IMR-90 (cell line): Measurements from ENCODE around the gene NDUFB5. TPM values are rescaled to one million over a fixed set of nuclear protein-coding genes. Genes with fewer than 3 reads are reported as not detected.

Experiments used
- ATAC-seq: fragments of 200-7000 bp; cut with Tn5 transposase; 2 replicates; pipeline ENCODE4 v1.9.1; 2020; ENCODE audit warnings: low read depth, mild to moderate bottlenecking, moderate library complexity
- BruUV-seq: library from RNA; stranded (reverse); fragments of 400-500 nt; replicated peaks from 2 replicates; lab custom pipeline; 2021; lab: Mats Ljungman, UMichigan
- CTCF ChIA-PET: fragments of 300-600 bp; formaldehyde crosslinking; extraction: SDS; loops from one replicate; lab custom pipeline; 2021; ENCODE audit warnings: antibody characterized with exemption; lab: Yijun Ruan, JAX
- POLR2A ChIA-PET: fragments of 300-600 bp; sonication (Branson Sonifier 250); formaldehyde crosslinking; loops from one replicate; lab custom pipeline; 2022; ENCODE audit warnings: antibody characterized with exemption; ENCODE audit not compliant: unreplicated experiment; lab: Charles Lee
- DNase-seq: peaks from one replicate; pipeline ENCODE4 v3.0.0; 2013
- H2AFZ ChIP-seq: replicated peaks from 2 replicates; pipeline ENCODE3; 2013; ENCODE audit warnings: low read length, mild to moderate bottlenecking; ENCODE audit not compliant: poor library complexity
- H2AK5ac ChIP-seq: 2 replicates; pipeline ENCODE4 v1.6.1; 2013; ENCODE audit warnings: low read depth, low read length, inconsistent platforms
- H2AK9ac ChIP-seq: replicated peaks from 2 replicates; pipeline ENCODE3; 2013; ENCODE audit warnings: mild to moderate bottlenecking, low read depth, low read length, moderate library complexity; ENCODE audit not compliant: poor library complexity
- H2BK120ac ChIP-seq: 2 replicates; pipeline ENCODE4 v1.6.1; 2013; ENCODE audit warnings: low read depth, low read length, inconsistent platforms
- H2BK15ac ChIP-seq: 3 replicates; pipeline ENCODE4 v1.6.1; 2013; ENCODE audit warnings: low read depth, low read length, inconsistent platforms
- H2BK20ac ChIP-seq: 2 replicates; pipeline ENCODE4 v1.6.1; 2013; ENCODE audit warnings: low read depth, mild to moderate bottlenecking, inconsistent platforms, low read length, moderate library complexity
- H2BK5ac ChIP-seq: 2 replicates; pipeline ENCODE4 v1.6.1; 2013; ENCODE audit warnings: mild to moderate bottlenecking, low read depth, low read length, inconsistent platforms; ENCODE audit not compliant: poor library complexity, severe bottlenecking
- H3K14ac ChIP-seq: replicated peaks from 2 replicates; pipeline ENCODE4 v1.6.1; 2013; ENCODE audit warnings: low read depth, low read length, inconsistent platforms
- H3K18ac ChIP-seq: 2 replicates; pipeline ENCODE4 v1.6.1; 2013; ENCODE audit warnings: low read depth, low read length, control low read depth
- H3K23ac ChIP-seq: 2 replicates; pipeline ENCODE4 v1.6.1; 2013; ENCODE audit warnings: low read depth, low read length, inconsistent platforms
- H3K27ac ChIP-seq: 2 replicates; pipeline ENCODE4 v1.5.1; 2013; ENCODE audit warnings: mild to moderate bottlenecking, control low read depth, low read length; ENCODE audit not compliant: insufficient read depth
- H3K27me3 ChIP-seq: 2 replicates; pipeline ENCODE4 v1.6.1; 2013; ENCODE audit warnings: low read length; ENCODE audit not compliant: control insufficient read depth, insufficient read depth
- H3K36me3 ChIP-seq: 2 replicates; pipeline ENCODE4 v1.6.1; 2013; ENCODE audit warnings: low read length, mixed read lengths; ENCODE audit not compliant: control insufficient read depth, insufficient read depth
- H3K4ac ChIP-seq: 2 replicates; pipeline ENCODE4 v1.6.1; 2013; ENCODE audit warnings: low read depth, low read length, inconsistent platforms
- H3K4me1 ChIP-seq: 2 replicates; pipeline ENCODE4 v1.6.1; 2013; ENCODE audit warnings: low read length, mixed read lengths; ENCODE audit not compliant: control insufficient read depth, insufficient read depth
- H3K4me2 ChIP-seq: 2 replicates; pipeline ENCODE4 v1.6.1; 2013; ENCODE audit warnings: low read depth, mild to moderate bottlenecking, control low read depth, low read length, moderate library complexity
- H3K4me3 ChIP-seq: 2 replicates; pipeline ENCODE4 v1.5.1; 2013; ENCODE audit warnings: low read depth, mild to moderate bottlenecking, control low read depth, low read length, moderate library complexity; ENCODE audit not compliant: insufficient read depth
- H3K56ac ChIP-seq: 2 replicates; pipeline ENCODE4 v1.6.1; 2013; ENCODE audit warnings: low read length, inconsistent platforms; ENCODE audit not compliant: insufficient read depth; ENCODE audit errors: extremely low read depth
- H3K79me1 ChIP-seq, 2 experiments: 2 replicates each; pipeline ENCODE4 v1.6.1; 2013; ENCODE audit warnings: low read length in 2 of 2, inconsistent platforms in 1 of 2, low read depth in 1 of 2
- H3K9ac ChIP-seq: 2 replicates; pipeline ENCODE4 v1.6.1; 2013; ENCODE audit warnings: low read depth, low read length, control low read depth
- H3K9me1 ChIP-seq: 2 replicates; pipeline ENCODE4 v1.6.1; 2013; ENCODE audit warnings: low read length, inconsistent platforms; ENCODE audit not compliant: insufficient read depth
- H3K9me3 ChIP-seq: 2 replicates; pipeline ENCODE4 v1.6.1; 2013; ENCODE audit warnings: low read length; ENCODE audit not compliant: control insufficient read depth, insufficient read depth
- H4K20me1 ChIP-seq: 2 replicates; pipeline ENCODE4 v1.6.1; 2013; ENCODE audit warnings: low read length, inconsistent platforms; ENCODE audit not compliant: insufficient read depth
- H4K5ac ChIP-seq: 2 replicates; pipeline ENCODE4 v1.6.1; 2013; ENCODE audit warnings: mild to moderate bottlenecking, low read depth, low read length, control low read depth
- H4K8ac ChIP-seq, 2 experiments: 2 replicates each; pipeline ENCODE4 v1.6.1; 2013; ENCODE audit warnings: low read depth in 2 of 2, low read length in 2 of 2, control low read depth in 1 of 2, inconsistent platforms in 1 of 2
- H4K91ac ChIP-seq: 2 replicates; pipeline ENCODE4 v1.6.1; 2013; ENCODE audit warnings: low read depth, low read length, inconsistent platforms; ENCODE audit not compliant: insufficient read depth
- MAZ ChIP-seq: IDR thresholded peaks from 2 replicates; pipeline ENCODE4 v1.6.1; 2012; ENCODE audit warnings: low read depth, mild to moderate bottlenecking, low read length, improper control_type of control experiment, moderate library complexity, borderline replicate concordance
- MXI1 ChIP-seq: IDR thresholded peaks from 2 replicates; pipeline ENCODE4 v1.6.1; 2012; ENCODE audit warnings: low read depth, mild to moderate bottlenecking, low read length, moderate library complexity, borderline replicate concordance
- NFE2L2 ChIP-seq: fragments of 150-350 bp; IDR thresholded peaks from 2 replicates; pipeline ENCODE4 v1.6.1; 2016; ENCODE audit warnings: low read depth, mild to moderate bottlenecking, low read length
- SMC3 ChIP-seq: fragments of 150-350 bp; IDR thresholded peaks from 2 replicates; pipeline ENCODE4 v1.6.1; 2016; ENCODE audit warnings: low read depth, mild to moderate bottlenecking, antibody characterized with exemption, low read length, moderate library complexity
- WGBS, 2 experiments: methylation state at CpG; one replicate each; pipeline versions ENCODE4 v1.1.5 to v1.1.7; 2013; ENCODE audit warnings: missing lambda C conversion rate in 2 of 2; ENCODE audit not compliant: insufficient read length in 1 of 2; ENCODE audit errors: extremely low coverage in 2 of 2; 5-methylcytosine and 5-hydroxymethylcytosine counted together
- dilution Hi-C: fragments of 300-500 bp; cut with HindIII; formaldehyde crosslinking; loops from one replicate; pipeline ENCODE4 v1.14.3; 2018; ENCODE audit warnings: low sequenced_read_pairs; ENCODE audit not compliant: unreplicated experiment
- in situ Hi-C: fragments of 300-500 bp; cut with MboI; formaldehyde crosslinking; loops from 3 replicates; pipeline ENCODE4 v1.14.3; 2019; ENCODE audit warnings: low sequenced_read_pairs, inconsistent platforms, mixed read lengths
- intact Hi-C: fragments of 100-400 bp; cut with micrococcal nuclease; formaldehyde crosslinking; loops from 2 replicates; pipeline ENCODE4 v1.10.0; 2022
- polyA plus RNA-seq, 3 experiments: library from polyadenylated mRNA; depleted of rRNA; stranded (reverse); fragments of >200 nt; gene quantifications; 2 replicates each; pipeline ENCODE4 v1.2.3, GENCODE V29; 2012; ENCODE audit warnings: low replicate concordance in 1 of 3
- total RNA-seq: library from RNA; depleted of rRNA; stranded (reverse); fragments of >200 nt; gene quantifications from 2 replicates; pipeline ENCODE4 v1.2.3, GENCODE V29; 2012

The NDUFB5 gene
- total and polyA plus RNA-seq, 2 of the 4 experiments (the other 2 are of a cell fraction), result 17.2 to 29.3 TPM

DNA sequence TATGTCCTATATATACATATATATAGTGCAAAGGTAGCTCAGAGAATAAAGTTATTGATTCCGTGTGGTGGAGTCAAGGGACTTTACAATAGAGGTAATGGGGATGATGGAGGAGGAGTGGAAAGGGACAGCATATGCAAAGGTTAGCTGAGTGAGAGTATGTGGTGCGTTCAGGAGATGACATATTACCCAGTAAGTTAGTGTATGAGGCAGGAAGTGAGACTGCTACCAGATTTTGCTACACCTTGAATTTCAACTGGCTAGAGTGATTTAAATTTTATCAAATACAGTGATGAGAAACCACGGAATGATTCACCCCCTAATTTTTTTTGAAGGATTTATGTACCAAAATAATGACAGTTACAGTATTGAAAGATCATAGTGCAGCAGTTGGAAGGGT is 39.1 kb upstream of the NDUFB5 start:
- BruUV-seq, result no TSS peak
- Histone ChIP-seq H3K9me1 (no peaks in the 10 kb centered on the region; the same call in 1 of the 2 replicates), H3K4me3 (no peak overlapping the region), H2BK20ac (no peak overlapping the region), H3K14ac (no peak overlapping the region), H3K27me3 (no peaks in the 10 kb centered on the region), H2AFZ (no peak overlapping the region), H4K91ac (no peak overlapping the region), H3K79me1 (peaks cover 4 to 37% of the 10 kb centered on the region in 2 experiments), H2BK15ac (no peak overlapping the region), H3K9me3 (no peaks in the 10 kb centered on the region), H3K9ac (no peak overlapping the region), H3K27ac (no peak overlapping the region), H3K4ac (no peak overlapping the region), H2BK5ac (no peak overlapping the region), H3K36me3 (no peaks in the 10 kb centered on the region; the same call in 1 of the 2 replicates), H3K4me1 (peaks cover 2% of the 10 kb centered on the region; the same call in 1 of the 2 replicates), H2AK9ac (no peak overlapping the region), H4K8ac (no peak overlapping the region), H3K23ac (peak overlapping the region; percentile 77; the same call in 1 of the 2 replicates), H3K56ac (no peak overlapping the region), H2AK5ac (no peak overlapping the region), H3K18ac (no peak overlapping the region), H2BK120ac (no peak overlapping the region), H3K4me2 (no peak overlapping the region), H4K5ac (no peak overlapping the region), H4K20me1 (no peaks in the 10 kb centered on the region)
- ATAC-seq, result no peak
- WGBS, 2 experiments, result no CpG with 5 or more reads among the region's 3 CpGs
- no peak for DNase-seq
- CTCF ChIA-PET, result no interaction called here
- TF ChIP-seq MXI1 (no peak), MAZ (no peak), SMC3 (no peak), NFE2L2 (no peak)
- intact Hi-C loops, result no loop called here
- POLR2A ChIA-PET, result no interaction called here
- dilution Hi-C loops, result no loop called here
- in situ Hi-C loops, result loop anchor here (25.0 kb wide), 1 partner anchor 553 kb away; no protein-coding TSS in a partner anchor
